Measurements from ENCODE around the gene TIFAB.

The TIFAB gene

GRCh38 chr5:135456238-135457099 lies 4.3 kb upstream of the TIFAB start:
- no peak for DNase-seq

GRCh38 chr5:135455876-135456237 lies 3.7 kb upstream of the TIFAB start:
- no peak for DNase-seq

GRCh38 chr5:135454946-135455345 lies 2.8 kb upstream of the TIFAB start:
- no peak for DNase-seq

- DNase-seq = no peak
Measured at GRCh38 chr5:135453613-135454012, 1.5 kb upstream of the TIFAB start.

DNA sequence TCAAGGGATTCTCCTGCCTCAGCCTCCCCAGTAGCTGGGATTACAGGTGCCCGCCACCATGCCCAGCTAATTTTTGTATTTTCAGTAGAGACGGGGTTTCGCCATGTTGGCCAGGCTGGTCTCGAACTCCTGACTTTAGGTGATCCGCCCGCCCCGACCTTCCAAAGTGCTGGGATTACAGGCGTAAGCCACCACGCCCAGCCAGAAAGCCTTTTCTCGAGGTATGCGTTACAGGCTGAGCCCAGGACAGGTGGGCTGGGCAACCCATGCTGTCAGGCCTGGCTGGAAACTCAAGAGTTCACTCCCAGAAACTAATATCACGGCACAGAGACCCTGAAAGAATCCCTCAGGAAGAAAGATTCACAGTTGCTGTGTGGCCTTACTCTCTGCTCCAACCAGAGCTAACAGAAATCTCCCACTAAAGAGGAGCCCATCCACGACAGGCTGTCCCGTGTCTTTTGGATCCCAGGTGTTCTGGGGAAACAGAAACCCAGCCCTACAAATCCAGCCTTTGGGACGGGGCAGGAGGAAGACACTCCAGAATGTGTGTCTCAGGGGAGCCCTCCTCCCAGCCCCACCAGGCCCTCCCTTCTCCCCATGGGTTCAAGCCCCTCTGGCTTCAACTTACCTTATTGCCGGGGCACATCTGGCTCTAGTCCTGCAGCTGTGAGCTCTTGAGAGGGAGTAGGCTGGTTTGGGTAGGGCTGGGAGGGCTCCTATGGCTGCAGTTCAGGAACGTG lies 400 bp downstream of the TIFAB start:
- no peak for DNase-seq

DNA sequence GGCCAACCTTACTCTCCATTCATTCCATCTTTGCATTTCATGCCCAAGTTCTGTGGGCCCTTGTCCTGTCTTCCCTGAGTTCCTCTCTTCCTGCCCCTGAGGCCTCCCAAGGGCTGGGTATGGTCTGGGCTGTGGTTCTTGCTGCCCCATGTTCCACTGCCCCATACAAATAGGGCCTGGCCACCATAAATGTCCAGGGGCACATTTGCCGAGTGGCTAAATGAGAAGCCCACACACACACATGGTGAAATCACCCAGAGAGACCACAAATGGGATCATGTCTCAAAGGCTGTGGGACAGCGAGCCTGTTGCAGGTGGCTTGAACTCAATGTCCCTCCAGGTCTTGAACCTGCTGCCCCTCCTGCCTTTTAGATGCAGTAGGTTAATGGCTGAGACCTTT lies 1.2 kb downstream of the TIFAB start:
- DNase-seq = no peak

GRCh38 chr5:135450336-135450735 lies 1.8 kb downstream of the TIFAB start:
- no peak for DNase-seq

DNA sequence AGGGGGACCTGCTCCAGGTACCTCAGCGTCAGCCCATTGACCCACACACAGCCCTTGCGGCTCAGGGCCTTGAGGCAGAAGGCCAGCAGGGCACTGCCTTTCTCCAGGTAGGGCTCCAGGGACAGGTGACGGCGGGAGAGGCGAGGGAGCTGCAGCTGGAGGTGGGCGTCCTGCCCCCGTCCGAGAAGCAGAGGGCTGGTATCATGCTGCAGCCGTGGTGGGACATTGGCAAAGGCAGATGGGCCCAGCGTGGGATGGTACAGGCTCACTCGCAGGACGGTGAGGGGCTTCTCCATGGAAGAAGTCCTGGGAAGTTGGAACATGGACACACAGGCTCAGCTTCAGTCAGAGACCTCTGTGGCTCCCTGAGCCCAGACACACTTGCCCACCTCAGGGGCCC lies 2.5 kb downstream of the TIFAB start:
- DNase-seq = no peak

DNA sequence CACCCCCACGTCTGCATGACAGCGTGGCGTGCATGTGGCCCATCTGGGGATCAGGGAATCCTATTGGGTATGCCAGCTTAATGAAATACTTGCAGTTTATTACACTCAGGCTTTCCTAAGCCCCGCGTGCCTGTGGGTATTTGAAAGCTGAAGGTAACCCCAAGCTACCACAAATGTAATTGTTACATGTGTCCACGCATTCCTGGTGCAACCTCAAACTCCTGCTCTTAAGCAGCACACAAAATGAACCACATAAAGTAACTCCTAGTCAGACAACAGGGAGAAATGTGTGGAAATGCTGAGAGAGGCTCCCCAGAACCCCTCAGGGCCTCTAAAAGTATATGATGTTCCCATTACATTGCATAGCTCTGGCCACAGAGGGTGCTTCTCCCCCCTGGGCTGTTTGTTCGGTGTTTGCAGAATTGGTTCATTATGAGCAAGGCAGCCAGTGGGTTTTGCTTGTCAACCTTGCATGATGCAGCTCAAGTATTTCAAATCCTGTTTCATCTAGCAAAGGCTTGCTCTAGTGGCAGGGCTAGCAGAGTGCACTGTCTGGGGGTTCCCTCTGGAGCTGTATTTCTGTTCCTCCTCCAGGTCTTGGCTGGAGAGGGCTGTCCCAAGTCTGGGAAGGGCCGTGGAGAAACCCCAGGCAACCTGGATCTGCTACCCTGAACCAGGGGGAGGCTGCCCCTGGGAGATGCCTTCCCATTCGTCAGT lies 3.2 kb downstream of the TIFAB start:
- no peak for DNase-seq

- DNase-seq = no peak
Measured at GRCh38 chr5:135448071-135448739, 3.9 kb downstream of the TIFAB start.

- DNase-seq = no peak
Measured at GRCh38 chr5:135447298-135447929, 4.7 kb downstream of the TIFAB start, which contains the start of gene DCANP1. Gene DCANP1 (minus strand): TSS chr5:135447348. CDS start chr5:135447108, 240 bp downstream.

DNA sequence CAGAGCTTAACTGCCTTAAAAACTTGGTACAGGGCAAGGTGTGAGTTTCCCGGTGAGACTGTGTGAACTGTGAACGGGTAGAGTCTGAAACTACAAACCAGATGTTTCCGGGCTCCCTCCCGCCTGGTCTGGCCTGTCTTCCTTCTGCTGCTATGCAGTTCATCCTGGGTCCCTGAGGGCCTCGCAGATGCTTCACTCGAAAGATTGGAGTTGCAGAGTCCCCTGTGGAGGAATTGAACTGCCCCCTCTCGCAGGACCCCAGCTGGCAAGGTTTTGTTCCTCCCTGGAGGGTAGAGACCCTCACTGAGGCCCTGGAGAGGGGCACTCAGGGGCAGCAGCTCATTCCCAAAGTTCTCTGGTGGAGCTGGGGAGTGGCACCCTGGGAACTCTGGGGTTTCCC lies 5.5 kb downstream of the TIFAB start:
- no peak for DNase-seq

- no peak for DNase-seq
Measured at GRCh38 chr5:135446206-135446605, 5.9 kb downstream of the TIFAB start.

GRCh38 chr5:135445306-135445985 lies 6.7 kb downstream of the TIFAB start:
- peak; percentile 32 for DNase-seq

- no peak for DNase-seq
Measured at GRCh38 chr5:135444881-135445280, 7.3 kb downstream of the TIFAB start.

GRCh38 chr5:135444360-135444759 lies 7.8 kb downstream of the TIFAB start:
- no peak for DNase-seq

DNA sequence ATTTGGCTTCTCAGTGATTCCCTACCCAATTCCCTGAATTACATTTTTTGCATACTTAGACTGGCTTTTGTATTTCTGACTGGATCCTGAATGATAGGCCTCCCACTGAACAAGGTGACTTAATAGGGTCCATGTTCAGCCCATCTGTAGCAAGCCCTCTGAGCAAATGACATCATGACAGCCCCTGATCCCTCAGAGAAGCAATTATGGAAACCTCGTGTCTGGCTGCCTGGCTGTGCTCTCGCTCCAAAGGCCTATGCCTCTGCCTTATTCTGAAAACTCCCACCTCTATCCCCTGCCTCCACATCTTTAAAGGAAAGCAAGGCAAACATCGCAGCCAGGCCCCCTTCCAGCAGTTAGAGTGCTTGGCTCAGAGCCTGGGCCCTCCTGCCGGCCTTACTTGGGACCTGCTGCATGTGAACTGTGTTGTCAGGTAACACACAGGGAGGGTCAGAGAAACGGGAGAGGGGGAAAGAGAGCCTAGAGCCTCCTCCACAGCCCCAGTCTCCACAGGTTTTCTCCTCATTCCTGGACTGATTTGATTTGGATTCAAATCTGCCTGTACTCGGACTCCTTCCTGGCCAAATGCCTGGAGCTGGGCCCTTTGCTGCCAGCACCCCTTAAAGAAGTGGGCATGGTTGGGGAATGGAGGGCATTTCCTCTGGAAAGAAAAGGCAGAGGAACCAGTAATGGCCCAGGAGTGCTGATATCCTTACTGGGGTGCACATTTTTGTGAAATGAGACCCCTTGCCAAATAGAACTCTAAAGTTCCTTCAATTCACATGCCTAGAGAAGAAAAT lies 8.8 kb downstream of the TIFAB start:
- no peak for DNase-seq

- DNase-seq = no peak
Measured at GRCh38 chr5:135442431-135443160, 9.6 kb downstream of the TIFAB start.

- no peak for DNase-seq
Measured at GRCh38 chr5:135441919-135442318, 10.2 kb downstream of the TIFAB start.

- peak; percentile 69 for DNase-seq
Measured at GRCh38 chr5:135441350-135441831, 10.8 kb downstream of the TIFAB start.
